ENCODE measurements around the gene FAM20A.

FAM20A gene

GRCh38 chr17:68608515-68609130 is 7.5 kb upstream of the FAM20A start:
- Histone ChIP-seq H3K4me3 (ENCODE audit: insufficient read length, low read depth) (no peak overlapping the region), H3K27me3 (ENCODE audit: insufficient read depth, insufficient read length) (no peaks in the 10 kb centered on the region), H3K9ac (ENCODE audit: insufficient read length, low read depth) (no peak overlapping the region), H3K36me3 (ENCODE audit: insufficient read depth, insufficient read length, low read length) (no peaks in the 10 kb centered on the region), H3K4me1 (ENCODE audit: insufficient read depth, insufficient read length) (no peaks in the 10 kb centered on the region), H3K9me3 (ENCODE audit: insufficient read depth, low read length) (peaks cover 38% of the 10 kb centered on the region)
- no peak for DNase-seq (ENCODE audit: low read depth, low spot score)
- TF ChIP-seq ZNF274 (IDR thresholded peaks at IDR 0.05; ENCODE audit: low read depth, low read length) = no peak
- TF ChIP-seq YY1 (IDR thresholded peaks at IDR 0.05; ENCODE audit: insufficient read depth, insufficient read length) = no peak
- TF ChIP-seq SUZ12 (IDR thresholded peaks at IDR 0.05; ENCODE audit: extremely low read depth, insufficient read depth, insufficient read length) = no peak

GRCh38 chr17:68606451-68607307 is 5.5 kb upstream of the FAM20A start:
- Histone ChIP-seq H3K4me1 (ENCODE audit: insufficient read depth, insufficient read length) (no peaks in the 10 kb centered on the region), H3K36me3 (ENCODE audit: insufficient read depth, insufficient read length, low read length) (no peaks in the 10 kb centered on the region), H3K9me3 (ENCODE audit: insufficient read depth, low read length) (peaks cover 45% of the 10 kb centered on the region), H3K27me3 (ENCODE audit: insufficient read depth, insufficient read length) (peaks cover 12% of the 10 kb centered on the region), H3K4me3 (ENCODE audit: insufficient read length, low read depth) (no peak overlapping the region), H3K9ac (ENCODE audit: insufficient read length, low read depth) (no peak overlapping the region)
- no peak for DNase-seq (ENCODE audit: low read depth, low spot score)
- TF ChIP-seq ZNF274 (IDR thresholded peaks at IDR 0.05; ENCODE audit: low read depth, low read length) (no peak), YY1 (IDR thresholded peaks at IDR 0.05; ENCODE audit: insufficient read depth, insufficient read length) (no peak), SUZ12 (IDR thresholded peaks at IDR 0.05; ENCODE audit: extremely low read depth, insufficient read depth, insufficient read length) (no peak)

GRCh38 chr17:68605914-68606313 is 4.7 kb upstream of the FAM20A start:
- no peaks in the 10 kb centered on the region for H3K4me1 ChIP-seq (ENCODE audit: insufficient read depth, insufficient read length)
- DNase-seq (ENCODE audit: low read depth, low spot score) = no peak
- H3K36me3 ChIP-seq (ENCODE audit: insufficient read depth, insufficient read length, low read length) = no peaks in the 10 kb centered on the region
- H3K9ac ChIP-seq (ENCODE audit: insufficient read length, low read depth) = no peak overlapping the region
- peaks cover 20% of the 10 kb centered on the region for H3K27me3 ChIP-seq (ENCODE audit: insufficient read depth, insufficient read length)
- no peak overlapping the region for H3K4me3 ChIP-seq (ENCODE audit: insufficient read length, low read depth)
- TF ChIP-seq ZNF274 (IDR thresholded peaks at IDR 0.05; ENCODE audit: low read depth, low read length) = no peak
- no peak for TF ChIP-seq YY1 (IDR thresholded peaks at IDR 0.05; ENCODE audit: insufficient read depth, insufficient read length)
- no peak for TF ChIP-seq SUZ12 (IDR thresholded peaks at IDR 0.05; ENCODE audit: extremely low read depth, insufficient read depth, insufficient read length)
- H3K9me3 ChIP-seq (ENCODE audit: insufficient read depth, low read length) = peaks cover 43% of the 10 kb centered on the region

DNA sequence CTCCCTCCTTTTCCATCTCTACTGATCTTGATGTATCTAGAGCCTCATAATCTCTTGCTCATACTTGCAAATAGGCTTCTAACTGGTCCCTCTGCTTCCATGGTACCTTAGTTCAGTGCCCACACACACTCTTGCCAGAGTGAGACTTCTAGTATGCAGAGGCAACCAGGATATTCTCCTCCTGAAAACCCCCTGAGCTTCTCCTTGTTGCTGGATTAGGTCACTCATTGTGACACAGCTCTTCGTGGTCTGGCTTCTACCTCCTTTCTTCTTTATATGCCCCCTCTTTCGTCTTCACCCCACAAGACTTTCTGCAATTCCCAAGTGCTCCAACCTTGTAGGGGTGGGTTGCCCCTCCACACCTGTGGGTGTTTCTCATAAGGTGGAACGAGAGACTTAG is 2.5 kb upstream of the FAM20A start:
- TF ChIP-seq YY1 (IDR thresholded peaks at IDR 0.05; ENCODE audit: insufficient read depth, insufficient read length) = no peak
- Histone ChIP-seq H3K4me1 (ENCODE audit: insufficient read depth, insufficient read length) (no peaks in the 10 kb centered on the region), H3K9me3 (ENCODE audit: insufficient read depth, low read length) (peaks cover 21% of the 10 kb centered on the region), H3K36me3 (ENCODE audit: insufficient read depth, insufficient read length, low read length) (no peaks in the 10 kb centered on the region), H3K9ac (ENCODE audit: insufficient read length, low read depth) (no peak overlapping the region), H3K4me3 (ENCODE audit: insufficient read length, low read depth) (no peak overlapping the region), H3K27me3 (ENCODE audit: insufficient read depth, insufficient read length) (peaks cover 41% of the 10 kb centered on the region)
- DNase-seq (ENCODE audit: low read depth, low spot score) = no peak

- no peak overlapping the region for H3K4me3 ChIP-seq (ENCODE audit: insufficient read length, low read depth)
- H3K9me3 ChIP-seq (ENCODE audit: insufficient read depth, low read length) = peaks cover 15% of the 10 kb centered on the region
- H3K27me3 ChIP-seq (ENCODE audit: insufficient read depth, insufficient read length) = peaks cover 46% of the 10 kb centered on the region
- TF ChIP-seq YY1 (IDR thresholded peaks at IDR 0.05; ENCODE audit: insufficient read depth, insufficient read length) (no peak), SUZ12 (IDR thresholded peaks at IDR 0.05; ENCODE audit: extremely low read depth, insufficient read depth, insufficient read length) (no peak), ZNF274 (IDR thresholded peaks at IDR 0.05; ENCODE audit: low read depth, low read length) (no peak)
- H3K4me1 ChIP-seq (ENCODE audit: insufficient read depth, insufficient read length) = no peaks in the 10 kb centered on the region
- DNase-seq (ENCODE audit: low read depth, low spot score) = no peak
- no peak overlapping the region for H3K9ac ChIP-seq (ENCODE audit: insufficient read length, low read depth)
- no peaks in the 10 kb centered on the region for H3K36me3 ChIP-seq (ENCODE audit: insufficient read depth, insufficient read length, low read length)
These were observed 1.9 kb upstream of the FAM20A start for GRCh38 chr17:68603027-68603426.

- Histone ChIP-seq H3K4me1 (ENCODE audit: insufficient read depth, insufficient read length) (no peaks in the 10 kb centered on the region), H3K27me3 (ENCODE audit: insufficient read depth, insufficient read length) (peaks cover 46% of the 10 kb centered on the region), H3K9ac (ENCODE audit: insufficient read length, low read depth) (no peak overlapping the region), H3K9me3 (ENCODE audit: insufficient read depth, low read length) (0 out of 2 replicates have a peak, but pooled peaks cover 8% of the 10 kb centered on the region), H3K36me3 (ENCODE audit: insufficient read depth, insufficient read length, low read length) (no peaks in the 10 kb centered on the region), H3K4me3 (ENCODE audit: insufficient read length, low read depth) (no peak overlapping the region)
- no peak for DNase-seq (ENCODE audit: low read depth, low spot score)
- no peak for TF ChIP-seq YY1 (IDR thresholded peaks at IDR 0.05; ENCODE audit: insufficient read depth, insufficient read length)
- no peak for TF ChIP-seq ZNF274 (IDR thresholded peaks at IDR 0.05; ENCODE audit: low read depth, low read length)
- TF ChIP-seq SUZ12 (IDR thresholded peaks at IDR 0.05; ENCODE audit: extremely low read depth, insufficient read depth, insufficient read length) = no peak
These were observed 1.1 kb upstream of the FAM20A start for GRCh38 chr17:68602289-68602688.

DNA sequence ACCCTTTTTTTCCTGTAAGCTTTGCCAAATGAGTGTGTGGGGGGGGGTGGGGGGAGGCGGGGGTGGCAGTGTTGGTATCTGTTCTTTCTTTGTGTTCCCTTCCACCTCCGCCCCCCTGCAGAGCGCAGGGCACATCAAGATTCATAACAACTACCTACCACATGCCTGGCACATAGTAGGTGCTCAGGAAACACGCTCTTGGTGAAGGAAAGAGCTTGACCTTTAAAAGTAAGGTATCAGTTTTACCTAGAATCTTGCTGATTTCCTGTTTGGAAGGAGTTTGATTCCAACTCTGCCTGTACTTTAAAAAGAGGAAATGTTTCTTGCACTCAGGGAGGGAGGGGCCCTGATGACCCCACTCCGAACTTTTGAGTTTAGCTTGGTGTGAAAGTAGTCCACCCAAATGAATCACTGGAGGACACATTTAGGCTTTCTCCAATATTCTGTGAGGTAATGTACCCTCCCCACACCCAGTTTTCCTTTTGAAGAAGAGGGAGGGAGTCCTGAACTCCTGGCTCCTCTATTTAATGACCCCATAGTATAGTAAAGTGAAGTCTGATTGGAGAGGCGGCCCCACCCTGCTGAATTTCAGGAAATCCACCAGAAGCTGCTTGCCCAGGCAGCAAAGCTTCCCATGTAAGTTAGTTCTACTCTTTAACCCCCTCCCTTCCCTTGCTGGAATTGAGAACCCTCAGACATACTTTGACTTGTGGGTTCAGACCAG is 560 bp upstream of the FAM20A start:
- 0 out of 2 replicates have a peak, but pooled peaks cover 8% of the 10 kb centered on the region for H3K9me3 ChIP-seq (ENCODE audit: insufficient read depth, low read length)
- TF ChIP-seq ZNF274 (IDR thresholded peaks at IDR 0.05; ENCODE audit: low read depth, low read length) = no peak
- TF ChIP-seq SUZ12 (IDR thresholded peaks at IDR 0.05; ENCODE audit: extremely low read depth, insufficient read depth, insufficient read length) = no peak
- TF ChIP-seq YY1 (IDR thresholded peaks at IDR 0.05; ENCODE audit: insufficient read depth, insufficient read length) = no peak
- H3K27me3 ChIP-seq (ENCODE audit: insufficient read depth, insufficient read length) = peaks cover 46% of the 10 kb centered on the region
- H3K4me1 ChIP-seq (ENCODE audit: insufficient read depth, insufficient read length) = no peaks in the 10 kb centered on the region
- H3K9ac ChIP-seq (ENCODE audit: insufficient read length, low read depth) = no peak overlapping the region
- H3K36me3 ChIP-seq (ENCODE audit: insufficient read depth, insufficient read length, low read length) = no peaks in the 10 kb centered on the region
- no peak for DNase-seq (ENCODE audit: low read depth, low spot score)
- H3K4me3 ChIP-seq (ENCODE audit: insufficient read length, low read depth) = no peak overlapping the region

All from NT2/D1 (cell line).